Mucosa of descending colon (tissue), 3 donors: Measurements from ENCODE around the gene SORD. TPM values are rescaled to one million over a fixed set of nuclear protein-coding genes. Genes with fewer than 3 reads are reported as not detected.
"Not testable (repeated sequence)": the region's sequence is repeated elsewhere in the genome, so short reads cannot be mapped to it uniquely, and the experiment has no call there.

ENCODE experiments used
- ATAC-seq: fragments of 200-7000 bp; cut with Tn5 transposase; one replicate; pipeline ENCODE4 v1.9.1; 2020; ENCODE audit warnings: mild to moderate bottlenecking, moderate library complexity
- DNase-seq, 3 donors: peaks; one replicate each; pipeline ENCODE4 v3.0.0-alpha.2; 2020
- H3K36me3 ChIP-seq: fragments of 200-600 bp; one replicate; pipeline ENCODE4 v1.8.0; 2021; ENCODE audit warnings: low read depth, mild to moderate bottlenecking
- H3K4me1 ChIP-seq: fragments of 200-600 bp; one replicate; pipeline ENCODE4 v1.8.0; 2021; ENCODE audit warnings: low read depth, mild to moderate bottlenecking
- H3K4me3 ChIP-seq: fragments of 200-600 bp; one replicate; pipeline ENCODE4 v1.8.0; 2021; ENCODE audit warnings: mild to moderate bottlenecking
- H3K9me3 ChIP-seq: fragments of 200-600 bp; one replicate; pipeline ENCODE4 v1.8.0; 2021; ENCODE audit warnings: mild to moderate bottlenecking
- CTCF ChIP-seq: fragments of 200-600 bp; IDR thresholded peaks from one replicate; pipeline ENCODE4 v1.8.0; 2022; ENCODE audit warnings: antibody characterized with exemption, mild to moderate bottlenecking
- intact Hi-C, 2 donors: fragments of 100-400 bp; cut with DNase I in 1 of 2; cut with micrococcal nuclease in 1 of 2; formaldehyde crosslinking; loops; one replicate each; pipeline versions ENCODE4 v1.11.0 to v1.11.1; 2022; cut with DNase I, micrococcal nuclease
- total RNA-seq, 3 donors: library from RNA; stranded (reverse); fragmentation: NEBNext Ultra II Directional in 2 of 3; extraction: Animal tissue kit (Norgen Biotek cat#: 25700) in 2 of 3; gene quantifications; one replicate each; pipeline versions ENCODE4 v1.2.1 to v1.2.4, GENCODE V29; 2021 to 2023
- donor health status: DM: no; HTN: no; CAD: no; lungs with moderate emphysema.
- donor health status: DM: no; HTN: no; CAD: no.
- donor health status: DM: no; HTN: yes; CAD: no.

The SORD gene
- total RNA-seq, 3 donors from 2014 or later, result 11.7 to 31.1 (median 15.8) TPM

DNA sequence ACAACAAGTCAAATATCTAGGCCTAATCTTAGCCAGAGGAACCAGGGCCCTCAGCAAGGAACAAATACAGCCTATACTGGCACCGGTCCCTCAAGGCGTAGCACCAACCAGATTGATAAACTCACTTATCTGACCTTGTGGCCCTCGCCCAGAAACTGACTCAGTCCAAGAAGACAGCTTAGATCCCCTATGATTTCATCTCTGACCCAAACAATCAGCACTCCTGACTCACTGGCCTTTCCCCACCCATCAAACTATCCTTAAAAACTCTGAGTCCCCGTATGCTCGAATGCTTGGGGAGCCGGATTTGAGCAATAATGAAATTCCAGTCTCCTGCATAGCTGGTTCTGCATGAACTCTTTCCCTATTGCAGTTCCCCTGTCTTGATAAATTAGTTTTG, 1.6 kb upstream of the SORD start:
- no peak for ATAC-seq
- intact Hi-C loops, result no loop called here
- no peaks in the 10 kb centered on the region for H3K36me3 ChIP-seq
- no peak for TF ChIP-seq CTCF
- no peaks in the 10 kb centered on the region for H3K9me3 ChIP-seq
- no peak overlapping the region for H3K4me3 ChIP-seq
- H3K4me1 ChIP-seq, result peaks cover 9% of the 10 kb centered on the region
- no peak for DNase-seq

- DNase-seq, result no peak
- intact Hi-C loops, result no loop called here
- H3K4me1 ChIP-seq, result peaks cover 9% of the 10 kb centered on the region
- TF ChIP-seq CTCF, result no peak
- no peaks in the 10 kb centered on the region for H3K36me3 ChIP-seq
- H3K9me3 ChIP-seq, result no peaks in the 10 kb centered on the region
- H3K4me3 ChIP-seq, result no peak overlapping the region
- peak; percentile 8 for ATAC-seq
These were observed 747 bp downstream of the SORD start for GRCh38 chr15:45023659-45024225.

DNA sequence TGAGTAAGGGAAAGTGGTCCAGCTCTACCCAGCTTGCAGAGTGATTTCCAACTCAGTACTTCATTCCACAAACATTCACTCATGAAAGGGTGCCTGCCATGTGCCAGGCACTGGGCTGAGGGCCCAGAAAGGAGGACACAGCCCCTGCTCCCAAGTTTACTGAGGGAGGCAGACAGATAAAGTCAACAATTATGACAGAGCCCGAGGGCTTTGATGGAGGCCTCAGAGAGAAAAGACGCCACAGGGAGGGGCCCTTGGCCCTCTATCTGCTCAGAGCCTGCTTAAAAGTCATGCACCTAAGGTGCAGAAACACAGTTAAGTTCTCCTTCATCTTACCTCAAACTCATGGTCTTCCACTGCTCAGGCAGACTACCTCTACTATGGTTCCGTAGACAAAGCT, 1.7 kb downstream of the SORD start:
- ATAC-seq, H3K36me3 ChIP-seq, H3K4me3 ChIP-seq, DNase-seq, H3K9me3 ChIP-seq, H3K4me1 ChIP-seq, intact Hi-C loops: not testable (repeated sequence)

- intact Hi-C loops, H3K4me1 ChIP-seq, DNase-seq, H3K36me3 ChIP-seq, H3K4me3 ChIP-seq, H3K9me3 ChIP-seq, ATAC-seq: not testable (repeated sequence)
These were observed 2.6 kb downstream of the SORD start for GRCh38 chr15:45025627-45026026.

- DNase-seq (no peak), ATAC-seq (no peak)
- H3K9me3 ChIP-seq, result no peaks in the 10 kb centered on the region
- intact Hi-C loops, result no loop called here
- TF ChIP-seq CTCF, result no peak
- H3K36me3 ChIP-seq, result no peaks in the 10 kb centered on the region
- H3K4me3 ChIP-seq, result no peak overlapping the region
- peaks cover 9% of the 10 kb centered on the region for H3K4me1 ChIP-seq
These were observed 3.7 kb downstream of the SORD start for GRCh38 chr15:45026651-45027190.

- H3K4me3 ChIP-seq, result no peak overlapping the region
- H3K9me3 ChIP-seq, result no peaks in the 10 kb centered on the region
- ATAC-seq, result no peak
- no peak for DNase-seq
- intact Hi-C loops, result no loop called here
- peaks cover 9% of the 10 kb centered on the region for H3K4me1 ChIP-seq
- H3K36me3 ChIP-seq, result no peaks in the 10 kb centered on the region
- no peak for TF ChIP-seq CTCF
These were observed 4.2 kb downstream of the SORD start for GRCh38 chr15:45027220-45027619.

DNA sequence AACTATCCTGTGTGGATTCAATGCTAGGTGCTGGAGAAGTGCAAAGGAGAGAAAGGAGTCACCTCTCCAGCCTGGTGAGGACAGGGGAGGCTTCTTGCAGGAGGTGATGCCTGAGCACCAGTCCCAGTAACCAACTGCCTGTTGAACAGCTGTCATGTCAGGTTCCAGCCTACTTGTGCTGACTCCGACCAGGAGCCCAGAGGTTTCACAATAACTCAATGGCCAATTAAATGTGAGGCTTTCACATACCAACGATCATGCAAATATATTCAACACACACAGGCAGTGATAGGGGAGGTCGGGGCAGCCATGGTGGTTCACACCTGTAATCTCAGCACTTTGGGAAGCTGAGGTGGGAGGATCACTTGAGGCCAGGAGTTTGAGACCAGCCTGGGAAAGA, 7.7 kb downstream of the SORD start:
- Histone ChIP-seq H3K36me3 (no peaks in the 10 kb centered on the region), H3K4me1 (no peaks in the 10 kb centered on the region), H3K4me3 (no peak overlapping the region), H3K9me3 (no peaks in the 10 kb centered on the region)
- TF ChIP-seq CTCF, result no peak
- intact Hi-C loops, result no loop called here
- ATAC-seq (no peak), DNase-seq (no peak)

GRCh38 chr15:45031522-45032028, 8.6 kb downstream of the SORD start:
- DNase-seq, H3K36me3 ChIP-seq, intact Hi-C loops, H3K4me1 ChIP-seq, H3K9me3 ChIP-seq, ATAC-seq, H3K4me3 ChIP-seq: not testable (repeated sequence)

DNA sequence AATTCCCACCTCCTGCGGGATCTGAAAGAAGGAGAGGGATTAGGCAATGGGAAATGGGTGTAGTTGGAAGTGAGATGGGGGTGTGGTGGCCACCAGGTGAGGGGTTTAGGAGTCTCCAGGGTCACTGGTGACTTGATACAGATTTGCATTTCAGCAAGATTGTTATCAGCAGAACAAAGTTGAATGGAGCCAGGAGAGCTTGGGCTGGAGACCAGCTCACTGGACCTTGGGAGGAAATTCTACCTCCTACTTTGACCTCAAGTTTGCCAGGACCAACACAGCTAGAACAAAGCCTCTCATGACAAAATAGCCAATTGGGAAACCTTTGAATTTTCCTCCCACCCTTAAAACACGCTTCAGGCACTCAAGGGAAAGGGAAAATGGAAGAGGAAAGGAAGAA, 9.5 kb downstream of the SORD start:
- H3K4me1 ChIP-seq, ATAC-seq, H3K36me3 ChIP-seq, intact Hi-C loops, H3K4me3 ChIP-seq, H3K9me3 ChIP-seq, DNase-seq: not testable (repeated sequence)
